GM12872 (cell line): ENCODE measurements around the gene ADAMTS6.

Source experiments
- CTCF ChIP-seq: IDR thresholded peaks from 3 replicates; pipeline ENCODE4 v1.5.1; 2011; ENCODE audit warnings: low read depth, mild to moderate bottlenecking, low read length, moderate library complexity; ENCODE audit not compliant: insufficient read depth

Gene ADAMTS6

DNA sequence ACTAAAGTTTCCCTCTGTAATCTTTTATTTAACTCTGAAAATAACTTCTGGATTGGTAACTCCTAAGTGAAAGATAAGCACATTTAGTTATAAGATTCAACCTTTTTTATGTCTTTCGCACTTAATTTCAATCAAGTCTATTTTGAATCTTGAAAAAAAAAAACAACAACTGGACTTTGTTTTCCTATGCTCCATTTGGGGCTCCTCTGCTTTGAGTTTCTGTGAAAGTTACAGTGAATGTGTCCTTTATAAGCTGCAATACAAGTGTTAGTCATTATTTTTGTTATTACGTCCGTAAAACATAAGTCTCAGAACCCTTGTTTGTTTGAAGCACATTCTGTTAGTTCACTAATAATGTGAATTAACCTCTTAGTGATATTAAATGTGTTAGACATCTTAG lies 276.8 kb downstream of the ADAMTS6 start:
- TF ChIP-seq CTCF: no peak

GRCh38 chr5:65203746-65204145 lies 278.0 kb downstream of the ADAMTS6 start:
- no peak for TF ChIP-seq CTCF

- no peak for TF ChIP-seq CTCF
These were observed 281.6 kb downstream of the ADAMTS6 start for GRCh38 chr5:65199993-65200675.

GRCh38 chr5:65198456-65199120 lies 283.1 kb downstream of the ADAMTS6 start:
- no peak for TF ChIP-seq CTCF

GRCh38 chr5:65197531-65198455 lies 283.9 kb downstream of the ADAMTS6 start:
- no peak for TF ChIP-seq CTCF

- TF ChIP-seq CTCF: no peak
These were observed 286.8 kb downstream of the ADAMTS6 start for GRCh38 chr5:65194871-65195270.

- TF ChIP-seq CTCF: no peak
These were observed 289.4 kb downstream of the ADAMTS6 start for GRCh38 chr5:65192331-65192730.
